Upper lobe of left lung (tissue), 4 donors: ENCODE results near the gene EXOSC5.

Experiments used
- CTCF ChIP-seq, 6 experiments: fragments of 450-650 bp in 4 of 6; fragments of 200-600 bp in 2 of 6; sonication (generic) in 2 of 6; IDR thresholded peaks; one replicate each; pipeline ENCODE4 v1.5.1; 2016 to 2019; ENCODE audit warnings: antibody characterized with exemption in 6 of 6
- EP300 ChIP-seq, 4 donors: sonication (generic); formaldehyde crosslinking; IDR thresholded peaks; one replicate each; pipeline ENCODE4 v1.5.1; 2017; ENCODE audit warnings: antibody characterized with exemption in 4 of 4, control low read depth in 2 of 4
- POLR2A ChIP-seq, 4 donors: fragments of 450-650 bp; IDR thresholded peaks; one replicate each; pipeline ENCODE4 v1.5.1; 2016 to 2017; ENCODE audit warnings: antibody characterized with exemption in 4 of 4, mild to moderate bottlenecking in 2 of 4
- POLR2AphosphoS5 ChIP-seq, 2 donors: sonication (generic); formaldehyde crosslinking; IDR thresholded peaks; one replicate each; pipeline ENCODE4 v1.5.1; 2017; ENCODE audit warnings: antibody characterized with exemption in 2 of 2

- TF ChIP-seq POLR2A (IDR thresholded peaks at IDR 0.05) (no peak), CTCF (IDR thresholded peaks at IDR 0.05) (no peak), EP300 (IDR thresholded peaks at IDR 0.05) (no peak), POLR2AphosphoS5 (IDR thresholded peaks at IDR 0.05) (no peak)
Observed at GRCh38 chr19:41414461-41414860, 17.3 kb upstream of the EXOSC5 start.
